HepG2 (cell line): Measurements from ENCODE around the gene METRNL. TPM values are rescaled to one million over a fixed set of nuclear protein-coding genes. Genes with fewer than 3 reads are reported as not detected.
A peak's percentile ranks its signal among the peaks of the same experiment; 100 is the strongest.

ENCODE experiments used
- ATAC-seq: fragments of 200-7000 bp; cut with Tn5 transposase; 3 replicates; pipeline ENCODE4 v1.9.1; 2020; ENCODE audit warnings: mild to moderate bottlenecking, moderate library complexity
- BruUV-seq: library from RNA; stranded (reverse); fragments of 400-500 nt; replicated peaks from 2 replicates; lab custom pipeline; 2021; lab: Mats Ljungman, UMichigan
- CTCF ChIA-PET: fragments of 300-600 bp; formaldehyde crosslinking; extraction: SDS; loops from one replicate; lab custom pipeline; 2021; ENCODE audit warnings: low total read pairs, inconsistent platforms, low intra/inter-chr PET ratio; lab: Yijun Ruan, JAX
- POLR2A ChIA-PET: fragments of 350-600 bp; sonication (Branson Sonifier 250); formaldehyde crosslinking; loops from one replicate; lab custom pipeline; 2020; ENCODE audit warnings: antibody characterized with exemption, inconsistent platforms; lab: Yijun Ruan, JAX
- DNase-seq: peaks from one replicate; pipeline ENCODE4 v3.0.0-alpha.2; 2015; ENCODE audit warnings: low spot score
- FAIRE-seq: peaks from 3 replicates; lab custom pipeline; 2011; peaks lifted over from hg19 to GRCh38; lab: Jason Lieb, UNC
- H2AFZ ChIP-seq: one replicate; pipeline ENCODE4 v1.6.1; 2011; ENCODE audit warnings: low read length, inconsistent platforms
- H3K27ac ChIP-seq: fragments of 300-600 bp; 3 replicates; pipeline ENCODE4 v1.8.0; 2011; ENCODE audit warnings: mixed run types, mild to moderate bottlenecking, mixed read lengths, low read length, inconsistent platforms; ENCODE audit not compliant: insufficient read depth; ENCODE audit errors: extremely low read length
- H3K27me3 ChIP-seq, 2 experiments: fragments of 200-600 bp in 1 of 2; 2 replicates in 1 of 2; 3 replicates in 1 of 2; pipeline versions ENCODE4 v1.6.0 to v1.8.0; 2011; ENCODE audit warnings: low read length in 2 of 2, mild to moderate bottlenecking in 2 of 2, moderate library complexity in 2 of 2, inconsistent platforms in 1 of 2; ENCODE audit not compliant: insufficient read depth in 2 of 2, control insufficient read depth in 1 of 2
- H3K36me3 ChIP-seq, 2 experiments: fragments of 200-600 bp in 1 of 2; replicated peaks in 1 of 2; 2 replicates in 1 of 2; 3 replicates in 1 of 2; pipeline versions ENCODE4 v1.5.1 to v1.8.0; 2011; ENCODE audit warnings: low read length in 2 of 2, inconsistent platforms in 1 of 2; ENCODE audit not compliant: insufficient read depth in 2 of 2, control insufficient read depth in 1 of 2
- H3K4me1 ChIP-seq: 2 replicates; pipeline ENCODE4 v1.5.1; 2012; ENCODE audit warnings: low read length, inconsistent platforms; ENCODE audit not compliant: insufficient read depth
- H3K4me2 ChIP-seq: 2 replicates; pipeline ENCODE4 v1.6.0; 2011; ENCODE audit warnings: low read depth, low read length, inconsistent platforms
- H3K4me3 ChIP-seq, 3 experiments: fragments of 200-600 bp in 1 of 3; sonication (generic), shearing (Covaris generic) in 1 of 3; replicated peaks in 1 of 3; 2 replicates each; pipeline ENCODE4 v1.5.1; 2011 to 2016; ENCODE audit warnings: low read length in 3 of 3, inconsistent platforms in 2 of 3, low read depth in 2 of 3, mild to moderate bottlenecking in 2 of 3, control low read depth in 1 of 3, mixed read lengths in 1 of 3; ENCODE audit not compliant: insufficient read depth in 1 of 3
- H3K79me2 ChIP-seq: one replicate; pipeline ENCODE4 v1.6.1; 2011; ENCODE audit warnings: low read length, inconsistent platforms; ENCODE audit not compliant: insufficient read depth
- H3K9ac ChIP-seq: 2 replicates; pipeline ENCODE4 v1.6.0; 2011; ENCODE audit warnings: mild to moderate bottlenecking, low read depth, low read length, inconsistent platforms; ENCODE audit not compliant: insufficient read depth
- H3K9me3 ChIP-seq: 2 replicates; pipeline ENCODE4 v1.5.1; 2012; ENCODE audit warnings: mild to moderate bottlenecking, low read length
- H4K20me1 ChIP-seq: 2 replicates; pipeline ENCODE4 v1.6.0; 2011; ENCODE audit warnings: inconsistent platforms, mild to moderate bottlenecking, low read length, moderate library complexity; ENCODE audit not compliant: insufficient read depth
- BRCA1 ChIP-seq: sonication (generic); formaldehyde crosslinking; IDR thresholded peaks from 2 replicates; pipeline ENCODE4 v1.4.0; 2020; ENCODE audit warnings: missing genetic modification reagents
- GTF2F1 ChIP-seq: fragments of 150-350 bp; IDR thresholded peaks from 2 replicates; pipeline ENCODE4 v1.6.1; 2014; ENCODE audit warnings: low read length
- MYPOP ChIP-seq: sonication (generic); formaldehyde crosslinking; IDR thresholded peaks from 2 replicates; pipeline ENCODE4 v1.8.1; 2023; ENCODE audit warnings: mild to moderate bottlenecking, moderate library complexity, missing genetic modification reagents
- NFRKB ChIP-seq: fragments of 450-650 bp; IDR thresholded peaks from 2 replicates; pipeline ENCODE4 v1.6.1; 2017
- NR2C2 ChIP-seq: sonication (generic); formaldehyde crosslinking; IDR thresholded peaks from 2 replicates; pipeline ENCODE4 v1.4.0; 2020; ENCODE audit warnings: missing genetic modification reagents, mild to moderate bottlenecking, moderate library complexity, borderline replicate concordance
- NR2F1 ChIP-seq, 2 experiments: fragments of 450-650 bp in 1 of 2; formaldehyde crosslinking in 1 of 2; IDR thresholded peaks; 2 replicates each; pipeline versions ENCODE4 v1.5.0 to v1.6.1; 2016 to 2020; ENCODE audit warnings: mild to moderate bottlenecking in 1 of 2, missing compliant biosample characterization in 1 of 2, missing genetic modification reagents in 1 of 2, moderate library complexity in 1 of 2
- PAXIP1 ChIP-seq: sonication (generic); formaldehyde crosslinking; conservative IDR thresholded peaks from 2 replicates; pipeline ENCODE4 v1.4.0; 2020; ENCODE audit warnings: mild to moderate bottlenecking, missing genetic modification reagents, moderate library complexity
- STAG1 ChIP-seq: sonication (generic); formaldehyde crosslinking; IDR thresholded peaks from 2 replicates; pipeline ENCODE4 v1.4.0; 2020; ENCODE audit warnings: missing genetic modification reagents
- ZNF446 ChIP-seq: sonication (generic); formaldehyde crosslinking; IDR thresholded peaks from 2 replicates; pipeline ENCODE4 v1.5.0; 2020; ENCODE audit warnings: mild to moderate bottlenecking, missing genetic modification reagents
- ZNF451 ChIP-seq: sonication (generic); formaldehyde crosslinking; IDR thresholded peaks from 2 replicates; pipeline ENCODE4 v1.5.0; 2020; ENCODE audit warnings: mild to moderate bottlenecking, missing genetic modification reagents
- ZNF703 ChIP-seq: sonication (generic); formaldehyde crosslinking; IDR thresholded peaks from 2 replicates; pipeline ENCODE4 v1.5.1; 2020; ENCODE audit warnings: missing genetic modification reagents, mild to moderate bottlenecking, moderate library complexity, borderline replicate concordance
- ZNF768 ChIP-seq: sonication (generic); formaldehyde crosslinking; IDR thresholded peaks from 2 replicates; pipeline ENCODE4 v1.4.0; 2020; ENCODE audit warnings: missing genetic modification reagents
- ZSCAN12 ChIP-seq: sonication (generic); formaldehyde crosslinking; IDR thresholded peaks from 2 replicates; pipeline ENCODE4 v1.9.0; 2021; ENCODE audit warnings: mild to moderate bottlenecking, missing genetic modification reagents
- WGBS: methylation state at CpG from one replicate; pipeline ENCODE4 v1.1.6; 2017; ENCODE audit warnings: low lambda C conversion rate; 5-methylcytosine and 5-hydroxymethylcytosine counted together
- in situ Hi-C: cut with HindIII; loops from 2 replicates; pipeline ENCODE4 v1.10.0; 2017; ENCODE audit warnings: low pct_unique_long_range_greater_than_20kb; ENCODE audit not compliant: extremely low pct_ligation_motif_present
- intact Hi-C: fragments of 100-400 bp; cut with micrococcal nuclease; formaldehyde crosslinking; loops from one replicate; pipeline ENCODE4 v1.10.0; 2022; ENCODE audit not compliant: unreplicated experiment
- polyA plus RNA-seq, 8 experiments: library from polyadenylated mRNA; depleted of rRNA in 3 of 8; stranded (reverse) in 7 of 8; unstranded in 1 of 8; fragments of >200 nt; fragmentation: Illumina TruSeq in 4 of 8; extraction: Trizol in 4 of 8; gene quantifications; 2 replicates each; pipeline versions ENCODE4 v1.2.1 to v1.2.3, GENCODE V29; 2011 to 2016; ENCODE audit warnings: low read depth in 4 of 8, missing spikeins in 1 of 8, mixed read lengths in 1 of 8; ENCODE audit not compliant: insufficient read depth in 1 of 8
- total RNA-seq, 5 experiments: library from RNA; depleted of rRNA; stranded (reverse); fragments of >200 nt; fragmentation: Illumina TruSeq; extraction: Trizol; gene quantifications; 2 replicates each; pipeline ENCODE4 v1.2.3, GENCODE V29; 2016; ENCODE audit warnings: low read depth in 1 of 5

The METRNL gene
- total and polyA plus RNA-seq, 2 of the 13 experiments (the other 11 are each of a cell fraction or from before 2014, with no cell fraction given): 0.66 to 0.84 TPM

DNA sequence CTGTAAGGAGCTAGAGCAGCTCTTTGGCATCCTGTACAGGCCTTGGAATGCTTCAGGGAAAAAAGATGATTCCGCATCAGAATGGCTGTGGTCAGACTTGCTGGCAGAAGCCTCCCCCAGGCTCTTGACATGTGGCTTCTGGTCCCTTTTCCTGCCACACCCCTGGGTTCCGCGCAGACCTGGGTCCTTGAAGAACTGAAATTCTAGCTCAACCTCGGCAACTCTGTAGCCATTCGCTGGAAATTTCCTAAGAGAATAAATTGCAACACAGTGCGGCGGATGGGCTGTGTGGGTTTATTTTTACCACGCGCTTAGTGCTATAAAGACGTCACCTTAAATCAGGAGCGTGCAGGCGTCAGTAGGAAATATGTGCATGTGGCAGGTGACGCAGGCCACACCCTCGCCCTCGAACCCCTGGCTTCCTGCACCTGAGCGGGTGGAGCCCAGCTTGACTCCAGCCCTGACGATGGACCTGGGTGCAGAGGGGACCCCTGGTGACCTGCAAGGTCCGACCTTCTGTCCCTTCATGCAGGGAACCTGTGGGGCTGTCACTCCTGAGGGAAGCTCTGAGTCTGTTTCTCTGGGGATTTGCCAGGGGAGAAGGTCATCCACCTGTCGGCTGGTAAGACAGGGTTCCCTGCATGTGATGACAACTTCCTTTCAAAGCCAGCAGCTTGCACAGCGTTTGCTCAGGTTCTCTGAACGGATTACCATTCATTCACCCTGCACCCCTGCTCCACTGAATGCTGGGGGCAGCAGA, 46.3 kb downstream of the METRNL start:
- BruUV-seq: no TSS peak
- intact Hi-C loops: loop anchor here (1.0 kb wide), 1 partner anchor 49 kb away; no protein-coding TSS in a partner anchor
- no peak for FAIRE-seq
- no peak overlapping the region for H3K27ac ChIP-seq
- CTCF ChIA-PET: no interaction called here
- ATAC-seq: peak; percentile 55
- no peak overlapping the region for H2AFZ ChIP-seq
- no peak overlapping the region for H3K9ac ChIP-seq
- TF ChIP-seq ZNF451 (CRISPR knock-in tag) (no peak), ZNF703 (no peak), ZSCAN12 (CRISPR knock-in tag) (no peak), ZNF446 (no peak), STAG1 (CRISPR knock-in tag) (peak; percentile 16; the same call in 1 of the 2 replicates), BRCA1 (CRISPR knock-in tag) (no peak), GTF2F1 (no peak)
- TF ChIP-seq, all 625 proteins: peak for 1
- no peaks in the 10 kb centered on the region for H3K9me3 ChIP-seq
- no peaks in the 10 kb centered on the region for H4K20me1 ChIP-seq
- POLR2A ChIA-PET: interaction anchor here (0.8 kb wide), 1 partner anchor 26 kb away, joined by 5 read pairs; no protein-coding TSS in a partner anchor
- no peak overlapping the region for H3K4me3 ChIP-seq
- H3K4me1 ChIP-seq: peaks cover 22% of the 10 kb centered on the region
- 59% methylated on average over 18 of the region's 21 CpGs for WGBS
- H3K27me3 ChIP-seq: peaks cover 8 to 71% of the 10 kb centered on the region in 2 experiments; a peak in 4 of 5 replicates
- DNase-seq: no peak
- no peaks in the 10 kb centered on the region for H3K79me2 ChIP-seq
- in situ Hi-C loops: no loop called here
- no peaks in the 10 kb centered on the region for H3K36me3 ChIP-seq
- no peak overlapping the region for H3K4me2 ChIP-seq

GRCh38 chr17:83126275-83126811, 46.9 kb downstream of the METRNL start:
- Histone ChIP-seq H3K9ac (no peak overlapping the region), H3K79me2 (no peaks in the 10 kb centered on the region), H2AFZ (no peak overlapping the region), H3K4me1 (peaks cover 22% of the 10 kb centered on the region), H3K27ac (no peak overlapping the region), H3K4me3 (no peak overlapping the region), H4K20me1 (no peaks in the 10 kb centered on the region), H3K4me2 (no peak overlapping the region), H3K9me3 (no peaks in the 10 kb centered on the region), H3K27me3 (peaks cover 8 to 76% of the 10 kb centered on the region in 2 experiments; a peak in 4 of 5 replicates), H3K36me3 (no peaks in the 10 kb centered on the region)
- ATAC-seq: peak; percentile 40
- DNase-seq: no peak
- WGBS: 5% methylated on average over 12 of the region's 12 CpGs
- no TSS peak for BruUV-seq
- FAIRE-seq: no peak
- in situ Hi-C loops: no loop called here
- POLR2A ChIA-PET: interaction anchor here (0.8 kb wide), 1 partner anchor 25 kb away, joined by 5 read pairs; no protein-coding TSS in a partner anchor
- intact Hi-C loops: loop anchor here (1.0 kb wide), 1 partner anchor 48 kb away; no protein-coding TSS in a partner anchor
- CTCF ChIA-PET: no interaction called here
- TF ChIP-seq PAXIP1 (CRISPR knock-in tag): no peak
- no peak for TF ChIP-seq MYPOP (CRISPR knock-in tag)
- TF ChIP-seq NFRKB: no peak
- 0 out of 4 replicates have a peak, but pooled peaks have one; percentile 19 to 22 for TF ChIP-seq NR2F1 (CRISPR knock-in tag; IDR thresholded peaks at IDR 0.05)
- TF ChIP-seq NR2C2 (CRISPR knock-in tag): peak; percentile 66; the same call in 1 of the 2 replicates
- TF ChIP-seq ZNF768 (CRISPR knock-in tag): 0 out of 2 replicates have a peak, but pooled peaks have one; percentile 28
